ENCODE data around the gene CT45A9.
"Not testable (repeated sequence)": the region's sequence is repeated elsewhere in the genome, so short reads cannot be mapped to it uniquely, and the experiment has no call there.

Gene CT45A9, protein sequence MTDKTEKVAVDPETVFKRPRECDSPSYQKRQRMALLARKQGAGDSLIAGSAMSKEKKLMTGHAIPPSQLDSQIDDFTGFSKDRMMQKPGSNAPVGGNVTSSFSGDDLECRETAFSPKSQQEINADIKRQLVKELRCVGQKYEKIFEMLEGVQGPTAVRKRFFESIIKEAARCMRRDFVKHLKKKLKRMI

DNA sequence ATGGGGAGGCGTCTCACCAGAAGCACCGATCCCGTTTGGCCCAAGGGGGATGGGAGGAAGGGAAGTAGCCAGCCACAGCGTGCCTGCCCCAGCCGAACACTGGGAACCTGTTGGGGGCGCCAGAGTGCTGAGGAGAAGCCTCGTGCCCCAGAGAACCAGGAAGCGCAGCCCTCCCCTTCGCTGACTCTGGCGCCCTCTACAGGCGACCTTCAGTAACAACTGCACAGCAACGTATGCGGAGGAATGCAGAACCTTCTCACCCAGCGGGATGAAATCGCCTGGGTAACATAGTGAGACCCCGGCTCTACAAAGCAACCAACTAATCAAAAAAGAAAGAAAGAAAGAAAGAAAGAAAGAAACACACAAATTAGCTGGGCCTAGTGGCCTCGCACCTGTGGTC lies at the start of gene CT45A9:
Gene CT45A9, minus strand, starts transcription at position 101 of the 400 bp plus-strand sequence. CDS start 3,751 bp downstream, outside the sequence.
- in situ Hi-C loops (cut with MboI; ENCODE audit: low sequenced_read_pairs): not testable (repeated sequence)

DNA sequence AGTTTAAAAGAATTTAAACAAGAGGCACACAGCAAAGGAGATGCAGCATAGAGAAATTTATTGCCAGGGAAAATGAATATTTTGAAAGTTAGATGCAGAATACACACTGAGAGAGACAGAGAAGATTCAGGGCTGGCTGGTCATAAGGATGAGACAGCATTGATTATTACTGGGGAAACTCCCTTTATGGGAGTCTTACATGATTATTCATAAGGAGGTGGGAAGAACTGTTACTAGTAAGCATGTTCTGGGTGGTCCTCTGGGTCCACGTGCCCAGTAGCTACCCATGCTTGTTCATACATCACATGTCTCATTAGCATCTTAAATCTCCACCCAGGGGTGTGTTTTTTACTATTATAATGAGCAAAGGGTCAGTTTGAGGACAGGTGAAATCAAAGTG lies 48.9 kb upstream of the CT45A9 start:
- in situ Hi-C loops (cut with MboI; ENCODE audit: low sequenced_read_pairs): not testable (repeated sequence)

DNA sequence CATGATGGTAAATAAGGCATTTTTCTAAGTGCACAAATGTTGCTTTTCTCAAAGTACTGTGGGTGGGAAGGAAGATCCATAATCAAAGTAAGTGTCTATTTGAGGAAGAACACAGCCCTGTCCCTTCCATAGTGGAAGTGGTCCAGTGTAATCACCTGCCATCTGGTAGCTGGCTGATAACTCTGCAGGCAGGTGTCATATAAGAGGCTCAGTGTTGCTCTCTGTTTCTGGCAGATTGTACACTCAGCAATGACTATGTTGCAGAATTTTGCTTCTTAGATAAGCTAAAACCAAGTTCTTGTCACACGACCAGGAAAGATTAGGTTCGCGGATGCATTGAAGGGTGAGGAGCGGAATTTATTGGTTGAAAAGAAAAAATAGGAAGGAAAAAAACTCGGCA lies 42.8 kb upstream of the CT45A9 start:
- in situ Hi-C loops (cut with MboI; ENCODE audit: low sequenced_read_pairs): no loop called here

DNA sequence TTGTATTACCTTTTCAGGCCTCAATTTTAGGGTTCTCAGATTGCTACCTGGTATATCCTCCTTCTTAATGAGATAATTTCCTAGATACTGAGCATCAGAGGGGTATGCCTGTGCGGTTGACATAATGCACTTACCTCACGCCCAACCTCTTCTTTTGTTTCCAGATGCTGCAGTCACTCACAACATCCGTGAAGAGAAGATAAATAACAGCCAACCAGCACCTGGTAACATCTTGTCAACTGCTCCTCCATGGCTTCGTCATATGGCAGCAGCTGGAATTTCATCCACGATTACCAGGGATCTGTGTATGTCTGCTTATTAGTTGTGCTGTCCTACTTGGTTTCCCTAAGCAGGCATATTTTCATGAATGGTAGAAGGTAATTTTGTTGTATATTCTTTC lies 38.6 kb upstream of the CT45A9 start:
- in situ Hi-C loops (cut with MboI; ENCODE audit: low sequenced_read_pairs): no loop called here

DNA sequence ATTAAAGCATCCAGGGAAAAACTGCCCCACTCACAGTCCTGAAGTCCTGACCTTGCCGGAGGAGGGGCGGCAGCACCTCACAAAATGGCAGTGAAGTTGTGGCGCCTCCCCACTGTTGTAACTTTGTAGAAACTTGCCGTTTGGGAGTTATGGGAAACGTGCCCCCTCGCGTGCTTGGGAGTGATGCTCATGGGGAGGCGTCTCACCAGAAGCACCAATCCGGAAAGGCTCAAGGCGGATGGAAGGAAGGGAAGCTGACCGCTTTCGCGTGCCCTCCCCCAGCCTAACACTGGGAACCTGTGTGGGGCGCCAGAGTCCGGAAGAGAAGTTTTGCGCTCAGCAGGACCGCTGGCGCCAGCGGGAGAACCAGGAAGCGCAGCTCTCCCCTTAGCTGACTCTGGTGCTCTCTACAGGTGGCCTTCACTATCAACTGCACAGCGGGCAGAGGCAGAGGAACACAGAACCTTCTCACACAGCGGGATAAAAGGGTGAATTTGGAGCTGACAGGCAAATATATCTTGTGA lies 21.7 kb upstream of the CT45A9 start, which contains the start of the genes CT45A10 and SAGE1:
Gene CT45A10, minus strand, starts transcription at position 151 of the 524 bp plus-strand sequence. CDS start 8,100 bp downstream, outside the sequence.
Gene SAGE1, plus strand, starts transcription at position 423 of the 524 bp plus-strand sequence. CDS start 2,527 bp downstream, outside the sequence.
- in situ Hi-C loops (cut with MboI; ENCODE audit: low sequenced_read_pairs): no loop called here

GRCh38 chrX:135892781-135893180 lies 21.2 kb upstream of the CT45A9 start:
- in situ Hi-C loops (cut with MboI; ENCODE audit: low sequenced_read_pairs): no loop called here

DNA sequence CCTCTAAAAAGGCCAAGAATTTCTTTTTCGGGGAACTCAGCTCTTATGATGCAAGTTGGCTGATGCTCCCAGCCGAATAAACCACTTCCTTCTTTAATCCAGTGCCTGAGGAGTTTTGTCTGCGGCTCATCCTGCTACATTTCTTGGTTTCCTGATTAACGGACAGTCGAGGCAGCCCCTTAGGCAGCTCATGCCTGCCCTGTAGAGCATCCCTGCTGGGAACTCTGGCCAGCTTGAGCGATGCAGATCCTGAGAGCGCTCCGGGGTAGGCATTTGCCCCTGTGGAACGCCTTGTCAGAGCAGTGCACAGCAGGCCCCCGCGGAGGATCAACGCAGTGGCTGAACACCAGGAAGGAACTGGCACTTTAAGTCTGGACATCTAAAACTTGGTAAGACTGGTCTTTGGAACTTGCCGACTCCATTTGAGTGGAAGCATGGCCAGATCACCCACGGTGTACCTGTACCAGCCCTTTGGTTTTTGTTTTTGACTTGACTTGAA lies 18.5 kb upstream of the CT45A9 start:
- in situ Hi-C loops (cut with MboI; ENCODE audit: low sequenced_read_pairs): no loop called here

GRCh38 chrX:135888976-135889375 lies 17.4 kb upstream of the CT45A9 start:
- in situ Hi-C loops (cut with MboI; ENCODE audit: low sequenced_read_pairs): not testable (repeated sequence)

- in situ Hi-C loops (cut with MboI; ENCODE audit: low sequenced_read_pairs): not testable (repeated sequence)
Observed at GRCh38 chrX:135888230-135888629, 16.6 kb upstream of the CT45A9 start.

- in situ Hi-C loops (cut with MboI; ENCODE audit: low sequenced_read_pairs): not testable (repeated sequence)
Observed at GRCh38 chrX:135882741-135883140, 11.1 kb upstream of the CT45A9 start.

GRCh38 chrX:135854438-135854837 lies 17.2 kb downstream of the CT45A9 start, which contains the start of gene CT45A8:
TSS of gene CT45A8 (minus strand) at chrX:135854538. CDS start at chrX:135850783, 3,755 bp downstream.
- in situ Hi-C loops (cut with MboI; ENCODE audit: low sequenced_read_pairs): not testable (repeated sequence)

GRCh38 chrX:135837180-135837579 lies 34.4 kb downstream of the CT45A9 start, which contains the start of gene CT45A7:
TSS of gene CT45A7 (minus strand) at chrX:135837280. CDS start at chrX:135833533, 3,747 bp downstream.
- in situ Hi-C loops (cut with MboI; ENCODE audit: low sequenced_read_pairs): not testable (repeated sequence)

- in situ Hi-C loops (cut with MboI; ENCODE audit: low sequenced_read_pairs): not testable (repeated sequence)
Observed at GRCh38 chrX:135819912-135820311, 51.7 kb downstream of the CT45A9 start, which contains the start of gene CT45A2. TSS of gene CT45A2 (minus strand) at chrX:135820012. CDS start at chrX:135816265, 3,747 bp downstream.
